DMS 273 (cell line): Measurements from ENCODE around the gene PRPF38A.

Experiments
- DNase-seq: peaks from one replicate; lab custom pipeline; 2025; ENCODE audit not compliant: unreplicated experiment; lab: John Stamatoyannopoulos, UW

The PRPF38A gene

GRCh38 chr1:52460694-52461093 lies 56.3 kb downstream of the PRPF38A start:
- no peak for DNase-seq

- no peak for DNase-seq
These were observed 57.4 kb downstream of the PRPF38A start for GRCh38 chr1:52461821-52462220.

DNA sequence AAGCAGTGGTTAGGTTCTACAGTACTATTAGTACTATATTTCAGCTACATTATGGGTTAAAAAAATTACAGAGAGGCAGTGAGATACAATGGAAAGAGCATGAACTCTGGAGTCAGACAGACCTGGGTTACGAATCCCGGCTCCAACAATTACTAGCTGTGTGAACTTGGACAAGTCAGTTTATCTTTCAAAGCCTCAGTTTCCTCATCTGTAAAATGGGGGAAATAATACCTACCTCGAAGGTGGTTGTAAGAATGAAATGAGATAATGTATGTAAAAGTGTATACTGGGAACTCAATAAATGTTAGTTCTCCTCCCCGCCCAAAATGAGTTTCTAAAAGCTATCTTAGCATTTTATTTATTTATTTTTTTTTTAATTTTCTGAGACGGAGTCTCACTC lies 59.5 kb downstream of the PRPF38A start:
- DNase-seq = no peak

GRCh38 chr1:52469108-52469507 lies 64.7 kb downstream of the PRPF38A start:
- DNase-seq = no peak
